ENCODE results near the gene RBM11.

Gene RBM11

DNA sequence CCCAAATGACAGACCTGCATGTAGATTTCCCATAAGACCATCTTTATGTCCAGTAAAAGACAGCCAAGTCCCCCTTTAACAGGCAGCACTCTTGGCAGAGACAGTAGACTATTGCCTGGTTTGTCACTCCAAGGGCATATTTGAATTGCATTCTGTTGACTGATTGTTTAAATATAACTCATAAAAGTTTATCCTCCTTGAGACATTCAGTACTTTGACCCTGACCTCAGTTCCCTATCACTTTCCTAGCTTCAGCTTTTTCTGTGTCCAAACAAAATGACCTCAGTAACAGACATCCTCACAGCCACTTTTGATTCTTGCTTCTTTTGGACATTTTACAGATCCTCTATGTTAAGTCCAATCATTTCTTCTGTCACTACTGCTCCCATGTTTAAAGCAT lies 51.1 kb downstream of the RBM11 start:
- TF ChIP-seq, protein P1, sequence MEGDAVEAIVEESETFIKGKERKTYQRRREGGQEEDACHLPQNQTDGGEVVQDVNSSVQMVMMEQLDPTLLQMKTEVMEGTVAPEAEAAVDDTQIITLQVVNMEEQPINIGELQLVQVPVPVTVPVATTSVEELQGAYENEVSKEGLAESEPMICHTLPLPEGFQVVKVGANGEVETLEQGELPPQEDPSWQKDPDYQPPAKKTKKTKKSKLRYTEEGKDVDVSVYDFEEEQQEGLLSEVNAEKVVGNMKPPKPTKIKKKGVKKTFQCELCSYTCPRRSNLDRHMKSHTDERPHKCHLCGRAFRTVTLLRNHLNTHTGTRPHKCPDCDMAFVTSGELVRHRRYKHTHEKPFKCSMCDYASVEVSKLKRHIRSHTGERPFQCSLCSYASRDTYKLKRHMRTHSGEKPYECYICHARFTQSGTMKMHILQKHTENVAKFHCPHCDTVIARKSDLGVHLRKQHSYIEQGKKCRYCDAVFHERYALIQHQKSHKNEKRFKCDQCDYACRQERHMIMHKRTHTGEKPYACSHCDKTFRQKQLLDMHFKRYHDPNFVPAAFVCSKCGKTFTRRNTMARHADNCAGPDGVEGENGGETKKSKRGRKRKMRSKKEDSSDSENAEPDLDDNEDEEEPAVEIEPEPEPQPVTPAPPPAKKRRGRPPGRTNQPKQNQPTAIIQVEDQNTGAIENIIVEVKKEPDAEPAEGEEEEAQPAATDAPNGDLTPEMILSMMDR (IDR thresholded peaks at IDR 0.05; ENCODE audit: low read depth, low read length, missing control alignments) = no peak
- no peak overlapping the region for H3K4me3 ChIP-seq (ENCODE audit: low read depth, low read length)
- no peak for DNase-seq (ENCODE audit: low read depth)

DNA sequence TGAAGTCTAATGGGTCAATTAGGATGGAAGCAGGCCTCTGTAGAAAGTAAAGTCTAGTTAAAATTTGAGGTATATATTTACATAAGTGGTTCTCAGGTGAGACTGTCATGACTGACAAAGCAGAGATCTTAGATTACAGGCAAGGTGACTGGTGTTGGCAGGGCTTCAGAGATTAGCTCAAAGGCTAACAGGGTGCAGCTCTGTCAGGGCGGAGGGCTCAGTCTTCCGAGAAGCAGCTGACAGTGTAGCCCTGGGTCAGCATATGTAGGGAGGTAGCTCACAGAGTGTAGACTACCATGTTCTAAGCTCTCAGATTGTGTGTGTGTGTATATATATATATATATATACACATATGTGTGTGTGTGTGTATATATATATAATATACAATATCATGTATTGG lies 54.7 kb downstream of the RBM11 start:
- H3K4me3 ChIP-seq (ENCODE audit: low read depth, low read length) = no peak overlapping the region
- no peak for DNase-seq (ENCODE audit: low read depth)
- TF ChIP-seq, protein P1 (IDR thresholded peaks at IDR 0.05; ENCODE audit: low read depth, low read length, missing control alignments) = no peak

DNA sequence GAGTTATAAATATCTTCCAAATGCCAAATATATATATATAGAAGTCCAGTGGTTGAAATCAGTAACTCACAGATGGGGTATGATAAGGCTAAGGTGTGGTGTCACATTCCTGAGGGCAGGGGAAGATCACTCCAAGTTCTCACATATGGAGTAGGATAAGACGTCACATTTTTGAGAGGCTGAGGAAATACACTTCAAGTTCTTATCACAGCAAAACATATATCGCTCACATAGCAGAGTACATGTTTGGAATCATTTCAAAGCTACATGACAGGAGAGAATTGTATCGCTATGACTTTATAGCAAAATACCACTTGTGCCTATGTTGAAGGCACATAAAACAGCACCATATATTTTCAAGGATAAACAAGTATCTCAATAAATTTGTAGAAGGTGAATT lies 55.1 kb downstream of the RBM11 start:
- no peak for DNase-seq (ENCODE audit: low read depth)
- TF ChIP-seq, protein P1 (IDR thresholded peaks at IDR 0.05; ENCODE audit: low read depth, low read length, missing control alignments) = no peak
- no peak overlapping the region for H3K4me3 ChIP-seq (ENCODE audit: low read depth, low read length)

DNA sequence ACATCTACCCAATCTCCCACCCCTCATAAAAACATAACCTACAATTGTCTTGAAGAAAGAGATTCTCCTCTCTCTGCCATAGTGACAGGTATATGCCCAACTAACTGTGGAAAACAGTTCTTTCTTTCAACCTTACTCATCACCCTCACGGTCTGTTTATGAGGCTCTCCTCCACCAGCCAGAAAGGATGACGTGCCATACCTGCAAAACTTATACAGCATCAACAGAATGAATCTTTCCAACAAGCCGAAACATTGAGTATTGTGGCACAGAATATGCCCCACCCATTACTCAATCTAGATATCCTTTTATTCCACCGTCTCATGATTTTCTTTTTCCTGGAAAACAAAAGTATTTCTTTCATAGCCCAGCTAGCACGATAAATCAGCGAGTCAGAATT lies 55.7 kb downstream of the RBM11 start:
- no peak for DNase-seq (ENCODE audit: low read depth)
- TF ChIP-seq, protein P1 (IDR thresholded peaks at IDR 0.05; ENCODE audit: low read depth, low read length, missing control alignments) = no peak
- no peak overlapping the region for H3K4me3 ChIP-seq (ENCODE audit: low read depth, low read length)

DNA sequence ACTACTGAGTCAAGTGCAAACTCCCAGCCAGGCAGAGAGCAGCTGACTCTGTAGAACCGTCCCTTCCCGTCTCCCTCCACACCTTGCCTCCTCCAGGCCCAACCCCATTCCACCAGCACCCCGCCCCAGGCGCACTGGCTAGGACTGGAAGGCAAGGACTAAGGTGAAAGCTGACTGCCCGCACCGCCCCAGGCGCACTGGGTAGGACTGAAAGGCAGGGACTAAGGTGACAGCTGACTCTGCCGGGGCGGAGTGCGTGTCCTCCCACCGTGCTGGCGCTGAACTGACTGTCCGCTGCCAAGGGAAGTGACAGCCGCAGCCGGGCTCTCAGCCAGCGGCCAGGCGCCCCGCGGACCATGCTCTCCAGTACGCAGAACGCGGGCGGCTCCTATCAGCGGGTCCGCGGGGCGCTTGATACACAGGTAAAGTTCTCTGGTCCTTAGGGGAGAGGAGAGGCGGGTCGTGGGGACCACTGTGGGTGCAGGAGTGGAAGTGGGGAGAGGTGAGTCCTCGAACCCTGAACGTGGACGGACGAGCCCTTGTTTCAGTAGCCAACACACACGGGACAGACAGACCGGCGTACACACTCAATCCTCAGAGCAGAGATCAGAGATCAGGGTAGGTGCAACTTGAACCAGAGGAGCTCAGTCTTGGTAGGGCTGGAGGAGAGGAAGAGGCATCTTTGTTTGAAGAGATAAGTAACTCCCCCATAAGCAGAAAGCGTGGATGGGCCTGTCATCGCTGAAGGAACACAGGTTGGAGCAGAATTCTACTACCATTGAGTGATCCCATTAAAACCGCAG lies 58.0 kb downstream of the RBM11 start:
- no peak overlapping the region for H3K4me3 ChIP-seq (ENCODE audit: low read depth, low read length)
- TF ChIP-seq, protein P1 (IDR thresholded peaks at IDR 0.05; ENCODE audit: low read depth, low read length, missing control alignments) = no peak
- DNase-seq (ENCODE audit: low read depth) = no peak

DNA sequence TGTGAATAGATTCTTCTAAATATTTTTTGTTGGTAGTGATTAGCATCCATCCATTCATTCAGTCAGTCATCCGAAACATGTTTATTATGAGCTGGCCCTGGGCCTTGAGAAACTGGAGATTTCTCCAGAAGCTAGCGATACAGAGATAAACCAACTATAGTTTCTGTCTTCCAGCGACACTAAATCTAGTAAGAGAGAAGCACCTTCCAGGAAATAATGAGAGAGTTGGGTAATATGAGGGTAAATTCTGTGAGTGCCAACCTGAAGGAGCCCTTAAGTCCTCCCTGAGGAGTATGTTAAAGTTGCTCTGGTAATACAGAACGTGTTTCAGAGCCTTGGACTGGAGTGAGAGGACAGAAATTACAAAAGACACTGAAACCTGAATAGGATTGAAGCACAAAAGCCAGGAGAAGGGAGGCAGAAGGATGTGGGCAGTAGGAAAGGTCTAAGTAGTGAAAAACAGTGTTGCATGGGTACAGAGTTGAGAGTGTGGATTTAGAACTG lies 59.8 kb downstream of the RBM11 start:
- DNase-seq (ENCODE audit: low read depth) = no peak
- H3K4me3 ChIP-seq (ENCODE audit: low read depth, low read length) = no peak overlapping the region
- TF ChIP-seq, protein P1 (IDR thresholded peaks at IDR 0.05; ENCODE audit: low read depth, low read length, missing control alignments) = no peak

All from GM12864 (cell line).